ENCODE results near the gene RPUSD4. TPM values are rescaled to one million over a fixed set of nuclear protein-coding genes. Genes with fewer than 3 reads are reported as not detected.

Gene RPUSD4
- total RNA-seq, 1 donor from 2014 or later: 45.3 TPM

DNA sequence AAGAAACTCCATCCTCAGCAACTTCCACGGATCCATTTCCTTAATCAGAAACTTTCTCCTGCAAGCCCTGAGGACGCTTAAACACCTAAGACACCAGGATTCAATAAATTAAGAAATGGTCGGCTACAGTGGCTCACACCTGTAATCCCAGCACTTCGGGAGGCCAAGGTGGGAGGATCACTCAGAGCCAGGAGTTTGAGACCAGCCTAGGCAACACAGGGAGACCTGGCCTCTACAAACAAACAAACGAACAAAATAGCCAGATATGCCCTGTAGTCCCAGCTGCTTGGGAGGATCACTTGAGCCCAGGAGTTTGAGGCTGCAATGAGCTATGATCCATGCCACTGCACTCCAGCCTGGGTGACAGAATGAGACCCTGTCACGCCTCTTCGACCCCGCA is 46.7 kb downstream of the RPUSD4 start:
- Mint-ChIP-seq H3K4me3 (no peak overlapping the region), H3K27me3 (ENCODE audit: low read depth) (peaks cover 78% of the 10 kb centered on the region), H3K9me3 (no peaks in the 10 kb centered on the region), H3K36me3 (ENCODE audit: low read depth) (no peaks in the 10 kb centered on the region), H3K4me1 (peaks cover 27% of the 10 kb centered on the region), H3K27ac (ENCODE audit: unreplicated experiment) (no peak overlapping the region)
- no peak for TF ChIP-seq CTCF (conservative IDR thresholded peaks at IDR 0.05)
- DNase-seq (ENCODE audit: low read depth, low spot score): no peak

GRCh38 chr11:126163779-126164178 is 47.7 kb downstream of the RPUSD4 start:
- Mint-ChIP-seq H3K27ac (ENCODE audit: unreplicated experiment) (no peak overlapping the region), H3K4me3 (no peak overlapping the region), H3K36me3 (ENCODE audit: low read depth) (no peaks in the 10 kb centered on the region), H3K9me3 (no peaks in the 10 kb centered on the region), H3K27me3 (ENCODE audit: low read depth) (peaks cover 72% of the 10 kb centered on the region), H3K4me1 (peaks cover 27% of the 10 kb centered on the region)
- no peak for DNase-seq (ENCODE audit: low read depth, low spot score)
- TF ChIP-seq CTCF (conservative IDR thresholded peaks at IDR 0.05): no peak

DNA sequence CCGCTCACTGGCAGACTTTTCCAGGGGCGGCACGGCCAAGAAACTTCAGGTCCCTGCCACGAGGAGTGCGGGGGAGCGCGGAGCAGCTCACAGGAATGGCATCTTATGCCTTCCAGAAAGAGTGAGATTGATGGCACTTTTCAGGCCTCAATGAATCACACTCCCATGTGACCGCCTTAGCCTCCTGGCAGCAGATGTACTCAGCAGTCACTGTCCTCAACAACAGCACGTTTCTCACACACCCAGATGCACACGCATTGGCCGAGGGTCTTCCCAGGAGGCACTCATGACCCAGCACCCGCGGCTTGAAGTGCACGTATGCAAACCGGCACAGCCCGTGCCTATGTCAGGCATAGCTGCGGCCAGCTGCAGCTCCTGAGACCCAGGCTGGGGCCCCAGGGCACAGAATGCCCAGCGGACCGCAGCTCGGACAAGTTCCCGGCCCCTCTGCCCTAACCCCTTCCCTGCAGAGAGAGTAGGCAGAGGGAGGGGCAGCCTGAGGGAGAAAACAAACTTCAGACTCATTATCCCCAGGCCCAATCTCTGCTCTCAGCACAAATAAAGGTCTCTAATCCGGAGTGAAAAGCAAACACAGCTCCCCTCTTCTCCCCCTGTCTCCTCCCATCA is 48.3 kb downstream of the RPUSD4 start:
- Mint-ChIP-seq H3K27me3 (ENCODE audit: low read depth) (peaks cover 67% of the 10 kb centered on the region), H3K27ac (ENCODE audit: unreplicated experiment) (no peak overlapping the region), H3K4me1 (peaks cover 27% of the 10 kb centered on the region), H3K4me3 (no peak overlapping the region), H3K9me3 (no peaks in the 10 kb centered on the region), H3K36me3 (ENCODE audit: low read depth) (no peaks in the 10 kb centered on the region)
- peak; percentile 38 for TF ChIP-seq CTCF (conservative IDR thresholded peaks at IDR 0.05)
- no peak for DNase-seq (ENCODE audit: low read depth, low spot score)

DNA sequence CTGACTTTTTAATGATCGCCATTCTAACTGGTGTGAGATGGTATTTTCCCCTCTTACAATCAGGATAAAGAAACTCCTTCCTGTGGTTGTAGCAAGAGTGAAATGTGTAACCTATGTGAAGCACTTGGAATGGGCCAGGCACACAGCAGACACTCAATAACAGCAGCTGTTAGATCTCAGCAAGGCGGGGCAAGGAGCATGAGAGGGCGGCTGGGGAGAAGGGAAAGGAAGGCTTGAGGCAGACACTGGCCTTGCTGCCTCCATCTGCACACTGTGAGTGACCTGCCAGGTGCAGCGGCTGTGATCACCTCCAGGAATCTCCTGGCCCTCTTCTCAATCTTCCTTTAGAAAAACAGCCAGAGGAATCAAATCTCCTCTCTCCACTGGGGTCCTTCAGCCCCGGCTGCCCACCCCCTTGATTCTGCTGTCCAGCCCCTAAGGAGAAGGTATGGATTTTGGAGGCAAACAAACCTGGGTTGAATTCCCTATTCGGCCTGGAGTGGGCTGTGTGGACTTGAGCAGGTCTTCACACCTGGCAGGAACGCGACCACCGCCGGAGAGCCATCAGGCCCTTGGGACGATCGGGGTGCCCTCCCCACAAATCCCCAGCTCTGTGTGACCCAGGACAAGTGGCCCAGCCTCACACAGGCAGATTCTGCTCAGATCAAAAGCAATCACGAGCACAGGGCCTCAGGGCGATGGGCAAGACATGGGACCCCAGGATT is 49.0 kb downstream of the RPUSD4 start:
- Mint-ChIP-seq H3K27me3 (ENCODE audit: low read depth) (peaks cover 65% of the 10 kb centered on the region), H3K9me3 (no peaks in the 10 kb centered on the region), H3K36me3 (ENCODE audit: low read depth) (no peaks in the 10 kb centered on the region), H3K4me1 (peaks cover 27% of the 10 kb centered on the region), H3K27ac (ENCODE audit: unreplicated experiment) (no peak overlapping the region), H3K4me3 (no peak overlapping the region)
- TF ChIP-seq CTCF (conservative IDR thresholded peaks at IDR 0.05): no peak
- no peak for DNase-seq (ENCODE audit: low read depth, low spot score)

DNA sequence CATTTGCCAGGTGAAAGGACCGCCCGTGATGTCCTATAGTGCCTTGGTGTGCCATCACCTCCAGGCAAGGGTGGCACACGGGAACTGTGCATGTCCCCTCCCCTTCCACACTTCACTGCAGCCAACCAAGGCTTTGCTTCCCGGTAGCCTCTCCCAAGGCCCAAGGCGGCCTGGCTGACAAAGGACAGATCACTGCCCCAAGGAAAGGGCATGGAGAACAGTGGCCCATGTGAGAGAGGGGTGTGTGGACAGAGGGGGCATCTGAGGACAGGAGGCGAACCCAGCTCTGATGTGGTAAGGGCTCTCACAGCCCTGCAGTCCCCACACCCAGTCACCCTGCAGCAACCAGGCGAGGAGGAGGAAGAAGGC is 50.4 kb downstream of the RPUSD4 start:
- no peak for DNase-seq (ENCODE audit: low read depth, low spot score)
- Mint-ChIP-seq H3K4me3 (no peak overlapping the region), H3K4me1 (peaks cover 21% of the 10 kb centered on the region), H3K27me3 (ENCODE audit: low read depth) (peaks cover 61% of the 10 kb centered on the region), H3K27ac (ENCODE audit: unreplicated experiment) (no peak overlapping the region), H3K9me3 (no peaks in the 10 kb centered on the region), H3K36me3 (ENCODE audit: low read depth) (no peaks in the 10 kb centered on the region)
- no peak for TF ChIP-seq CTCF (conservative IDR thresholded peaks at IDR 0.05)
